Epidermal melanocyte (primary cell): ENCODE results near the gene MINK1.
A peak's percentile ranks its signal among the peaks of the same experiment; 100 is the strongest.
"Not testable (repeated sequence)": the region's sequence is repeated elsewhere in the genome, so short reads cannot be mapped to it uniquely, and the experiment has no call there.

Source experiments
- DNase-seq: peaks from one replicate; pipeline ENCODE4 v3.0.0; 2011; ENCODE audit warnings: low spot score; ENCODE audit not compliant: insufficient read length

The MINK1 gene

GRCh38 chr17:4846635-4847390, 13.7 kb downstream of the MINK1 start:
- DNase-seq = no peak

DNA sequence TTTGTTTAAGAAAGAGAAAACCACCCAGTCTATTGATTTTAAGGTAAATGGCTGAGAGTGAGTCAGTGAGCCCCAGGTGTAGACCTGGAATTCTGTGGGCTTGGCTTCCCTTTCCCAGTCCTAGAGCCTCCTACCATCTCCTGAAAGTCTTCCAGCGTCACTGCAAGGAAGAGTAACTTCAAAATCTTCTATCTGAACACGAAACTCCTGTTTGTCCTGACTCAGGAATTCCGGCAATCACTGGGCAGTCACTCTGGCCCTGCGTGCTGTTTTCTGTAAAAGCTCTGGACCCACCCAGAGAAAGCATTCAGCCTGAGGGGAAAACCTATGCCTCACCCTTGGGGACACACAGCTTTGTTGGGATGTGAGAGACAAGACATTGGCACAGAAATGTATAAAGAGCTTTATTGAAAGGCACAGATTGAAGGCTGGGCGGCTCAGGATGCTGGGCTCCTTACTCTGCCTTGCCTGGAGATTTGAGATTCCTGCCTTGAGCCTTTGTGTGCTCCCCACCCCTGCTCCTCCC, 15.9 kb downstream of the MINK1 start:
- no peak for DNase-seq

DNA sequence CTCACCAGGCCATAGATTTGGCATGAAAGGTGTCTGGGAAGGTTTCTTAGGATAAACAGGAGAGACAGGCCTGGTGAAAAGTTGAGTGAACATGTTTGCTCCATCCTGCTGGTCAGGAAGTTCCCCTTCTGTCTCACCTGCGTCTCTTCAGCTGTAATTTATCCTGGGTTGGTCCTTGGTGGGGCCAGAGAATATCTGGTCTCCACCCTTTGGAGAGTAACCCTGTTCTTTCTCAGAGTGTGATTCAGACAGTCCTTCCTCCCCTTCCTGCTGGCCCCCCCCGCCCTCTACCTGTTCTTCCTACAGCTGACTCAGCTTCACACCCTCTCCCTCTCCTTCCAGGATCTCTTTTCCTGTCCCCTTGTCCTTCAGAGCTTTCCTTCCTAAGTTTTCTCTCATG, 17.1 kb downstream of the MINK1 start:
- no peak for DNase-seq

DNA sequence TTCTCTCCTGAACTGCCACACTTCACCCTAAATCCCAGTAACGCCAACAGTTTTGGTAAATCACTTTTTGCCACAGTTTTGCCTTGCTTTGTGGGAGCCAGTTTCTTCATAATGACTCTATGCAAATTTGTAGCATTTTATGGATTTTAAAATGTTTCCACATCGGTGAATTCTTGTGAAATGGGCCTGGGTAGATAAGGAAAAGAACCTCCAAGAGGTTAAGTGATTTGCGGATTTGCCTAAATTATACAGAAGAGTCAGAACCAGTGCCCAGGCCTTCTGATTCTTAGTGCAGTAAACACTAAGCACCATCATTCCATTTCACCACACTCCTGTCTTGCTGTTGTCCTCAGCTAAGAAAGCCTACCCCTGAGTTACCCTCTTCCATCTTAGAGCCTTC, 17.9 kb downstream of the MINK1 start:
- no peak for DNase-seq

- no peak for DNase-seq
These were observed 19.5 kb downstream of the MINK1 start for GRCh38 chr17:4852567-4853207.

DNA sequence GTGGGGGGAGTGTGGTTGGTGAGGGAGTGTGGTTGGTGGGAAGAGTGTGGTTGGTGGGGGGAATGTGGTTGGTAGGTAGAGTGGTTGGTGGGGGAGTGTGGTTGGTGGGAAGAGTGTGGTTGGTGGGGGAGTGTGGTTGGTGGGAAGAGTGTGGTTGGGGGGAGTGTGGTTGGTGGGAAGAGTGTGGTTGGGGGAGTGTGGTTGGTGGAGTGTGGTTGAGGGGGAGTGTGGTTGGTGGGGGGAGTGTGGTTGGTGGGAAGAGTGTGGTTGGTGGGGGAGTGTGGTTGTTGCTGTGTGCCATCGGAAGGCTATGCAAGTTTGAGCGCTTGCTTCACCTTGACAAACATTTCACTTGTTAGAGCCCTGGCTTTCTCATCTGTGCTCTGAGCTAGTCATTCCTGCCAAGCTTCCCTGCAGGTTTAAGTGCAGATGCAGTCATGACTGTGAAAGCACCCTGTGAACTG, 20.1 kb downstream of the MINK1 start:
- DNase-seq = no peak

- no peak for DNase-seq
These were observed 21.1 kb downstream of the MINK1 start for GRCh38 chr17:4854111-4854681.

GRCh38 chr17:4856271-4856936, 23.3 kb downstream of the MINK1 start:
- no peak for DNase-seq

DNA sequence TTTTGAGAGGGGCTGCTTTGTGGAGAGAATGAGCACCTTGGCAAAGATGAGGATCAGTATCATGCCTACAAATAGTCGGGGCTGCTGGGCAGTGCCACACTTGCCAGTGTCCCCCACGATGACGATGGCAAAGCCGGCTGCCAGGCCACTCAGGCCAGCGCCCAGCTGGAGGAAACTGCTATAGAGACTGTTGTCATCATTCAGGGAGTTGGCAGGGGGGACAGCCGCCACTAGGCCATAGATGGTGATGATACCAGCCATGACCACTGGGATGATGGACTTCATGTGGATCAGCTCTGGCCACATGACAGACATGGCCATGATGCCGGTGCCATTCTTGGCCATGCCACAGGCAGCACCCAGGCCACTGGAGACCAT, 23.8 kb downstream of the MINK1 start:
- no peak for DNase-seq

DNA sequence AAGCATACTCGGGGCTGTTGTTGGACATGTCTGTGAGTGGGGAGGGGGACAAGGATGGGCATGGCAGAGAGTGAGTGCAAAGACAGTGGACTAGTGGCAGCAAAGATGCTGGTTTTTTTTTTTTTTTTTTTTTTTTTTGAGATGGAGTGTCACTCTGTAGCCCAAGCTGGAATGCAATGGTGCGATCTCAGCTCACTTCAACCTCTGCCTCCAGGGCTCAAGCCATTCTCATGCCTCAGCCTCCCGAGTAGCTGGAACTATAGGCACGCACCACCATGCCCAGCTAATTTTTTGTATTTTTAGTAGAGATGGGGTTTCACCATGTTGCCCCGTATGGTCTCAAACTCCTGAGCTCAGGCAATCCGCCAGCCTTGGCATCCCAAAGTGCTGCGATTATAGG, 24.2 kb downstream of the MINK1 start:
- not testable (repeated sequence) for DNase-seq

DNA sequence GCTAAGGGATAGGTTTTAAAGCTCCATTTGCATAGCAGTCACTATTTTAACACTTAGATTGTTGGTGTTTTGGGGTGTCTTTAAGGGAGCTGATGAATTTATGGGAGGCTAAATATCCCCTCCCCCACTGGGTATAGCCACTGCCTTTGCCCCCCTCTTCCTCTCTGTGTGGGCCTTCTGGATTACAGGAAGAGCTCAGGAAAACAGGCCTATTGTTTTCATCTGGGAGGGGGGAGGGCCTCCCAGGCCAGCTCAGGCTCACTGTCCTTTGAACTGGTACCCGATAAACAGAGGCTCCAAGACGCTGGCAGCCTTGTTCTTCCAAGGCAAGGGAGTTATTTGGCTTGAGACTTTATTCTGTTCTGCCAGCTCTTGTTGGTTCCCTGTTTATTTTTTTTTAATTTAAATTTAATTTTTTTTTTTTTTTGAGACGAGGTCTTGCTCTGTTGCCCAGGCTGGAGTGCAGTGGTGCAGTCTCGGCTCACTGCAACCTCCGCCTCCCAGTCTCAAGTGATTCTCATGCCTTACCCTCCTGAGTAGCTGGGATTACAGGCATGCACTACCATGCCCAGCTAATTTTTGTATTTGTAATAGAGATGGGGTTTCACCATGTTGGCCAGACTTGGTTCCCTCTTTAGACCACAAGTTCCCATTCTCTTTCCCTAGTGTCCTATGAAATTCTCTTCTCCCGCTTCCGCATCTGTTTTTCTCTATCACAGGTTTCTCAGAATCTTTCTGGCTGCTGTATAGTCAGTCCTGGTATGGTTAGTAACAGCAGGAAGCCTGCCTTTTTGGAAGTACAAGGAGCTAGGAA, 25.1 kb downstream of the MINK1 start:
- DNase-seq = peak; percentile 72

DNA sequence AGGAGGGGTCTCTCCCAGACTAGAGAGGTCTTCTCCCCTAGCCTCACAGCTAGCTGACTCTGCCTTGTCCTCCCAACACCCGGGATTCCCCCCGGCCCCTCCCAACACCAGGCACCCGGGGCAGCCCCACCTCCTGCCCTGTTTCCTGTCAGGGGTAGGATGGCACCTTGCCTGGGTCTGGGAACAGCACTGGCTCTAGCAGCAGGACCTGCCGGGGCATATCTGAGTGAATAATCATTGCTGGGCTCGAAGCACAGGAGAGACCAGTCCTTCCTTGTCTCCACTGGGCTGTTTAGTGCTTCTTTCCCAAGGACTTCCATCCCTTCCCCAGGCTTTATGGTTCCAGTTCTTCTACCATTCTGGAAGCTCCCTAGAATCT, 25.7 kb downstream of the MINK1 start:
- no peak for DNase-seq

DNA sequence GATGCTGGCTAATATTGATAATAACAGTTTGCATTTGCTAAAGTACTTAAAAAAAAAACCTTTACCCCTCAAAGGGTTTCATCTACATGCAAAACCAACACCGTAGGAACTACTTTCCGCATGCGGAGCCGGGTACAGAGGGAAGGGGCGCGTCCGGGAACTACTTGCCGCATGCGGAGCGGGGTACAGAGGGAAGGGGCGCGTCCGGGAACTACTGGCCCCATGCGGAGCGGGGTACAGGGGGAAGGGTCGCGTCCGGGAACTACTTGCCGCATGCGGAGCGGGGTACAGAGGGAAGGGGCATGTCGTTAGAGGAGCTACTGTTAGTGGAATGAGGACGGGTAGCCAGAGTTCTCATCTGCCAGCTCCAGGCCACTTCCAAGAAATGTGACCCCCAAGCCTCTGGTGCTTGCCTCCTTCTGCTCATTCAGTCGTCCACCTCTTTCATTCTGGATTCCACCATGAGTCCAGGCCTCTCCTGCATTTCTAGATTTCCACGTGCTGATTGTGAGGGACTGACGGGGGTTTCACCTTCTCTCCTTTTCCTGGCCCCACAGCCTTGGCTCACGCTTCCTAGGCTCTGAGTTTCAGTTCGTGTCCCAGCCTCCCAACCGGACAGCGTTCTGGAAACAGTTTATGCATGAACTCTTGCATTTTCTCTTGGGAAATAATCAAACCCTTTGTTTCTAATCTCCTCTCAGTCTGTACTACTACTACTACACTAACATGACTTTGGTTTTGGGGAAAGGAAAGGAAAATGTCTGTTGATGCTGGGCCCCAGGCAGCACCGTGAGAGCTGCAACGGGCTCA, 26.9 kb downstream of the MINK1 start:
- DNase-seq = no peak

- no peak for DNase-seq
These were observed 27.5 kb downstream of the MINK1 start for GRCh38 chr17:4860651-4861050.

GRCh38 chr17:4861052-4861451, 27.9 kb downstream of the MINK1 start:
- no peak for DNase-seq

DNA sequence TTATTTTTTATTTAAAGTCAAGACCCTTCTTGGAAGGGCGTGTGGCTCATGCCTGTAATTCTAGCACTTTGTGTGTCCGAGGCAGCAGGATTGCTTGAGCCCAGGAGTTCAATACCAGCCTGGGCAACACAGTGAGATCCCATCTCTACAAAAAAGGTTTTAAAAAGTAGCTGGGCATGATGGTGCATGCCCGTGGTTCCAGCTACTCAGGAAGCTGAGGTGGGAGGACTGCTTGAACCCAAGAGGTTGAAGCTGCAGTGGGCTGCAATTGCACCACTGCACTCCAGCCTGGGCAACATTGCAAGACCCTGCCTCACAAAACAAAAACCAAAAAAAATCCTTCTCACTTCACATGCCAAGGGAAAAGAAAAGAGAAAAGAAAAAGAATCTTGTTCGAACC, 29.6 kb downstream of the MINK1 start:
- no peak for DNase-seq

- DNase-seq = no peak
These were observed 30.2 kb downstream of the MINK1 start for GRCh38 chr17:4863321-4863720.

- not testable (repeated sequence) for DNase-seq
These were observed 34.4 kb downstream of the MINK1 start for GRCh38 chr17:4867535-4867934.

- DNase-seq = not testable (repeated sequence)
These were observed 36.2 kb downstream of the MINK1 start for GRCh38 chr17:4869058-4869998.
